ENCODE results near the gene SDHC. TPM values are rescaled to one million over a fixed set of nuclear protein-coding genes. Genes with fewer than 3 reads are reported as not detected.
"Not testable (repeated sequence)": the region's sequence is repeated elsewhere in the genome, so short reads cannot be mapped to it uniquely, and the experiment has no call there.

Gene SDHC
- total RNA-seq, 1 experiment from 2014 or later = 44.2 TPM

DNA sequence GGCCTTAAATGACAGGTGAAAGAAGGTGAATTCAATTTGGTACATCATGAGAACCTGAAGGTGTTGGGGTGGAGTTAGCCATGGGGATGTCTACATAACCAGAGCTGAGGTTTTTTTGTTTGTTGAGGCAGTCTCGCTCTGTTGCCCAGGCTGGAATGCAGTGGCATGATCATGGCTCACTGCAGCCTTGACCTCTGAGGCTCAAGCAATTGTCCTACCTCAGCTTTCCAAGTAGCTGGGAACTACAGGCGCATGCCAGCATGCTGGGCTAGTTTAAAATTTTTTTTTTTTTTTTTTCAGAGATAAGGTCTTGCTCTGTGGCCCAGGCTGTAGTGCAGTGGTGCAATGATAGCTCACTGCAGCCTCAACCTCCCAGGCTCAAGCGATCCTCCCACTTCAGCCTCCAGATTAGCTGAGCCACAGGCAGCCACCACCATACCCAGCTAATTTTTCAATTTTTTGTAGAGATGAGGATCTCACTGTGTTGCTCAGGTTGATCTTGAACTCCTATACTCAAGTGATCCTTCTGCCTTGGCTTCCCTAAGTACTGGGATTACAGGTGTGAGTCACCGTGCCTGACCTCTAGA is 2.5 kb upstream of the SDHC start:
- DNase-seq (ENCODE audit: low read depth) = no peak

DNA sequence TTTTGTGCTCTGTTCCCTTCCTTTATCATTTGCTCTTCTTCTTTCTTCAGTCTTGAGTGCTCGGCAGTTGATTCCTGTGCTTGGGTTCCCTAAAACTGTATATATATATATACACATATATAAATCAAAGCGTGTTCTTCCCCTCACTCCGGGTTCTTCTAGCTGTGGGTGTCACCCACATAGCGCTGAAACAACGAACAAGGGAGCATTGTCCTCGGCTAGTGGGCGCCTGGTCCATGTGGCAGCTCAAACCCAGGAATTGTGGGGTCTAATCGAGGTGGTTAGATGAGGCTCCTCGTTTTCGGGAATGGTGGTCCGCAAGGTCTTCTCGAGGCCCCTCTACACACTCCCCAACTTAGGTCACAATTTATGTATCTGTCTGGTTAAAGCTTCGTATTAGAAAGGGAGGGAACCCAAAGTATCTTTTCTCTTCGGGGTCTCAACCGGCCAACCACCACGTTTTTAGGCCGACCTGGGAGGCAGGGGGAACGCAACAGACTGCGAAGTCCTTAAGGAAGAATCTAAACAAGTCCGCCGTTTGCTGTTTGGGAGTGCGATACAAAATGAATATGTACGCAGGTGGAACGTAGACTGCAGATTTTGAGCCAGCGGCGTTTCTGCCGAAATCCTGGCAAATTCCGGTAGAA is 504 bp upstream of the SDHC start:
- no peak for DNase-seq (ENCODE audit: low read depth)

DNA sequence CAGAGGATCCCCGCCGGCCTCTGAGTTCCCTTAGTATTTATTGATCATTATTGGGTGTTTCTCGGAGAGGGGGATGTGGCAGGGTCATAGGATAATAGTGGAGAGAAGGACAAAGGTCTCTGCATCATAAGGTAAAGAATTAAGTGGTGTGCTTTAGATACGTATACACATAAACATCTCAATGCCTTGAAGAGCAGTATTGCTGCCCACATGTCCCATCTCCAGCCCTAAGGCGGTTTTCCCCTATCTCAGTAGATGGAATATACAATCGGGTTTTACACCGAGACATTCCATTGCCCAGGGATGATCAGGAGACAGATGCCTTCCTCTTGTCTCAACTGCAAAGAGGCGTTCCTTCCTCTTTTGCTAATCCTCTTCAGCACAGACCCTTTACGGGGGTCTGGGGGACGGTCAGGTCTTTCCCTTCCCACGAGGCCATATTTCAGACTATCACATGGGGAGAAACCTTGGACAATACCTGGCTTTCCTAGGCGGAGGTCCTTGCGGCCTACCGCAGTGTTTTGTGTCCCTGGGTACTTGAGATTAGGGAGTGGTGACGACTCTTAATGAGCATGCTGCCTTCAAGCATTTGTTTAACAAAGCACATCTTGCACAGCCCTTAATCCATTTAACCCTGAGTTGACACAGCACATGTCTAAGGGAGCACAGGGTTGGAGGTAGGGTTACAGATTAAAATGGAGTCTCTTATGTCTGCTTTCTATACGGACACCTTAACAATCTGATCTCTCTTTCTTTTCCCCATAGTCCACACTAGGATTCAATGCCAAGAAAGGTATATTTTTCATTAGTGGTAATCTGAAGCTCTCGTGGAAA is 1.9 kb downstream of the SDHC start:
- DNase-seq (ENCODE audit: low read depth) = not testable (repeated sequence)

- no peak for DNase-seq (ENCODE audit: low read depth)
Measured at GRCh38 chr1:161324020-161324419, 9.8 kb downstream of the SDHC start.

- DNase-seq (ENCODE audit: low read depth) = peak; percentile 69
Measured at GRCh38 chr1:161330346-161330745, 16.2 kb downstream of the SDHC start.

GRCh38 chr1:161333166-161333565 is 19.0 kb downstream of the SDHC start:
- DNase-seq (ENCODE audit: low read depth) = no peak

- no peak for DNase-seq (ENCODE audit: low read depth)
Measured at GRCh38 chr1:161335796-161336195, 21.6 kb downstream of the SDHC start.

GRCh38 chr1:161342177-161342576 is 28.0 kb downstream of the SDHC start:
- DNase-seq (ENCODE audit: low read depth) = no peak

- no peak for DNase-seq (ENCODE audit: low read depth)
Measured at GRCh38 chr1:161342821-161343220, 28.6 kb downstream of the SDHC start.

DNA sequence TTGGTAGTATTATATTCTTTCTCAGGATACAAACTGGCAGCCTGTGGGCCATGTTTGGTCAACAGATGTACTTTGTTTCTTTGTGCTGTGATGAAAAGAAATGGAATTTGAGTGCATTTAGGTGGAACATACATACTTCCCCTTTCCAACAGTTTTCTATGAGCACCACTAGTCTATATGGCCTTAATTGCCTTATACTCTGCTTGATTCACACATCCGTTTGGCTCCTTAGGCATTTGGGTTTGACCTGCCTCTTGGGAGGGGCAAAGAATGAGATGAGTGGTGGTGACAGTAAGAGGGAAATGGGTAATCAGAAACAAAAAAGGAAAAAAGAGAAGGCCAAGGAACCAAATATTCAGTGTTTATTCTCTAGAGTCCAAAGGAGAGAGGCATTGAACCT is 36.5 kb downstream of the SDHC start:
- DNase-seq (ENCODE audit: low read depth) = no peak

GRCh38 chr1:161351482-161351881 is 37.3 kb downstream of the SDHC start:
- DNase-seq (ENCODE audit: low read depth) = no peak

- no peak for DNase-seq (ENCODE audit: low read depth)
Measured at GRCh38 chr1:161357073-161357472, 42.9 kb downstream of the SDHC start.

- no peak for DNase-seq (ENCODE audit: low read depth)
Measured at GRCh38 chr1:161359291-161359690, 45.1 kb downstream of the SDHC start.

DNA sequence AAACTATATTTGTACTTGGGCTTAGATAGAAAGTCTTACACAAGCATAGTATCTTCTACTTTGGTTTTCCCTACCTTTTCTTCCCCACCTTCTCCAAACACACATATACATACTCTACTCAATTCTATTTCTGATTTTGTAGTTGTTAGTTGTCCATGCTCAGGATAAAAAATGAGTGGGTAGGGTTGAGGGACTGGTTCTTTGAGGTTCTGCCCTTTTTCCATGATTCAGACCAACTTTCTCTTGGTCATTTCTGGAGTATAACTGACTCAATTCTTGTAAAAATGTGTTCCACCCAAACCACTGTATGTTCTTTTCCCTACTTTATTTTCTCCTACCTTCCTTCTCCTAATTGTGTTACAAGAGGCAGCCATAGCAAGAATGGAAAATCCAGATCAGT is 50.2 kb downstream of the SDHC start:
- DNase-seq (ENCODE audit: low read depth) = no peak

GRCh38 chr1:161365207-161365606 is 51.0 kb downstream of the SDHC start:
- no peak for DNase-seq (ENCODE audit: low read depth)

DNA sequence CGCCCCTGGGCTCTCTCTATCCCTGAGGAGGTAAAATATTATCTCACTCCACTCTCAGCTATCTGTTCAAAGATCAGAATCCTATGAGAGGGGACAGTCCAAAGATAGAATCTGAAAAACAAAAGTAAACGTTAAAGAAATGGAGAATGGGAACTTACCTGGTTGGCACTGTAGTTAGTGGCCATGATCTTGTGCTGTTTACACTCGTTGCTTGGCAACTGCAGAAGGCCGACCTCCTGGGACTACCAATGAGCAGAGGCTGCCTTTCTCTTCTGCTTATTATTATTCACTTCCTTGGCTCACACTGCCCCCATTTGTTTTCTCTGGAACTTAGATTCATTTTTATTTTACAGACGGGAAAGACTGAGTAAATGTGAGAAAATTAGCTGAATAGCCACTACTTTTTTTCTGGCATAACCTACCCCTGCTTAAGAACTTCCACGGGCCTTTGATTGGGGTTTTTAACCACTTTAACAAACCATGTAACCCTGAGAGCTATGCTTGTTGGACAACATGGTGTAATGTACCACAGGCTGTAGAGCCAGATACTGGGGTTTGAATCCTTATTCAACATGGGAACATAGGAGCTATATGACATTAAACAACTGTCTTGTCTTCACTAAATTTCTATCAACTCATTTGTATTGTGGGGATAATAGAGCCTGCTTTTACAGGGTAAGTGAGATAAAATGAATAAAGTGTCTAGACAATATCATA is 53.7 kb downstream of the SDHC start, which contains the start of gene CFAP126:
Gene CFAP126, minus strand, starts transcription at position 193 of the 717 bp plus-strand sequence. Its CDS starts 8 bp downstream, at position 185.
- DNase-seq (ENCODE audit: low read depth) = peak; percentile 77

GRCh38 chr1:161373442-161373841 is 59.3 kb downstream of the SDHC start:
- no peak for DNase-seq (ENCODE audit: low read depth)

GRCh38 chr1:161374373-161374772 is 60.2 kb downstream of the SDHC start:
- peak; percentile 25 for DNase-seq (ENCODE audit: low read depth)

DNA sequence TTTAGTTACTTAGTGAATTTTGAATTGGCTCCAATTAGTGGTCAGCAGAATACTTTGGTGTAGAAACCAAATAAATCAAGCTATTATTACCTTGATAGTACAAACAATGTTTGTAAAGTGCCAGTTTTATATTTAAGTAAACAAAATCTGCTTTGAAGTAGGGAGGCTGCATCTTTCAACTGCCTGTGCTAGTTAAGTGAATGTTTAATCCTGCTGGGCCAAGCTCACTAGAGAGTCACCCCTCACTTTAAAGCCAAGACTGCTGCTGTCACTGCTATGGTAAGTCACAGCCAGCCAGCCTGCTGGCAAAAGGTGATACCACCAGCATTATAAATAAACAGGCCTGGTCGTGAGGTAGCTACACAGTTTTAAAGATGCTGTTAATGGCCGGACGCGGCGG is 63.8 kb downstream of the SDHC start:
- DNase-seq (ENCODE audit: low read depth) = no peak

GRCh38 chr1:161379071-161379470 is 64.9 kb downstream of the SDHC start:
- no peak for DNase-seq (ENCODE audit: low read depth)

GRCh38 chr1:161381707-161382106 is 67.5 kb downstream of the SDHC start:
- DNase-seq (ENCODE audit: low read depth) = no peak

Measured in M059J (cell line).